ENCODE results near the gene RXRG.

- TF ChIP-seq, protein P1, sequence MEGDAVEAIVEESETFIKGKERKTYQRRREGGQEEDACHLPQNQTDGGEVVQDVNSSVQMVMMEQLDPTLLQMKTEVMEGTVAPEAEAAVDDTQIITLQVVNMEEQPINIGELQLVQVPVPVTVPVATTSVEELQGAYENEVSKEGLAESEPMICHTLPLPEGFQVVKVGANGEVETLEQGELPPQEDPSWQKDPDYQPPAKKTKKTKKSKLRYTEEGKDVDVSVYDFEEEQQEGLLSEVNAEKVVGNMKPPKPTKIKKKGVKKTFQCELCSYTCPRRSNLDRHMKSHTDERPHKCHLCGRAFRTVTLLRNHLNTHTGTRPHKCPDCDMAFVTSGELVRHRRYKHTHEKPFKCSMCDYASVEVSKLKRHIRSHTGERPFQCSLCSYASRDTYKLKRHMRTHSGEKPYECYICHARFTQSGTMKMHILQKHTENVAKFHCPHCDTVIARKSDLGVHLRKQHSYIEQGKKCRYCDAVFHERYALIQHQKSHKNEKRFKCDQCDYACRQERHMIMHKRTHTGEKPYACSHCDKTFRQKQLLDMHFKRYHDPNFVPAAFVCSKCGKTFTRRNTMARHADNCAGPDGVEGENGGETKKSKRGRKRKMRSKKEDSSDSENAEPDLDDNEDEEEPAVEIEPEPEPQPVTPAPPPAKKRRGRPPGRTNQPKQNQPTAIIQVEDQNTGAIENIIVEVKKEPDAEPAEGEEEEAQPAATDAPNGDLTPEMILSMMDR (IDR thresholded peaks at IDR 0.05; ENCODE audit: low read length), result no peak
- TF ChIP-seq EZH2 (IDR thresholded peaks at IDR 0.05; ENCODE audit: borderline replicate concordance, low read length), result no peak
Observed at GRCh38 chr1:165476776-165477175, 31.9 kb upstream of the RXRG start.
